PC-3 (cell line): ENCODE results near the gene RPL39L. TPM values are rescaled to one million over a fixed set of nuclear protein-coding genes. Genes with fewer than 3 reads are reported as not detected.

Experiments
- ATAC-seq: fragments of 200-7000 bp; cut with Tn5 transposase; 2 replicates; pipeline ENCODE4 v1.9.1; 2020; ENCODE audit warnings: mild to moderate bottlenecking, moderate library complexity
- BruUV-seq: library from RNA; stranded (reverse); fragments of 400-500 nt; replicated peaks from 2 replicates; lab custom pipeline; 2021; lab: Mats Ljungman, UMichigan
- CTCF ChIA-PET: fragments of 300-600 bp; sonication (Branson Sonifier 250); formaldehyde crosslinking; loops from one replicate; lab custom pipeline; 2022; ENCODE audit warnings: antibody characterized with exemption; lab: Charles Lee
- POLR2A ChIA-PET: fragments of 300-600 bp; sonication (Branson Sonifier 250); formaldehyde crosslinking; loops from one replicate; lab custom pipeline; 2022; ENCODE audit warnings: antibody characterized with exemption; ENCODE audit not compliant: unreplicated experiment; lab: Charles Lee
- DNase-seq: peaks from one replicate; pipeline ENCODE4 v3.0.0-alpha.2; 2015
- H2AFZ ChIP-seq: fragments of 300-600 bp; sonication (generic); 2 replicates; pipeline ENCODE4 v1.6.0; 2016; ENCODE audit warnings: antibody characterized with exemption, low read length
- H3F3A ChIP-seq: fragments of 300-600 bp; sonication (generic); one replicate; pipeline ENCODE4 v1.6.0; 2017; ENCODE audit warnings: antibody characterized with exemption, low read length, control low read depth, mild to moderate bottlenecking; ENCODE audit not compliant: unreplicated experiment
- H3K27ac ChIP-seq: fragments of 300-600 bp; sonication (generic); 2 replicates; pipeline ENCODE4 v1.5.1; 2016; ENCODE audit warnings: mild to moderate bottlenecking, low read length
- H3K27me3 ChIP-seq: fragments of 300-600 bp; sonication (generic); 2 replicates; pipeline ENCODE4 v1.6.1; 2016; ENCODE audit warnings: low read length, mixed read lengths
- H3K36me3 ChIP-seq: fragments of 300-600 bp; sonication (generic); 2 replicates; pipeline ENCODE4 v1.6.1; 2016; ENCODE audit warnings: low read depth, mixed run types, low read length, mixed read lengths
- H3K4me1 ChIP-seq: fragments of 300-600 bp; sonication (generic); 2 replicates; pipeline ENCODE4 v1.5.1; 2016; ENCODE audit warnings: low read length; ENCODE audit not compliant: insufficient read depth
- H3K4me2 ChIP-seq: fragments of 300-600 bp; sonication (generic); 2 replicates; pipeline ENCODE4 v1.6.0; 2016; ENCODE audit warnings: low read length
- H3K4me3 ChIP-seq: fragments of 300-600 bp; sonication (generic); 2 replicates; pipeline ENCODE4 v1.5.1; 2016; ENCODE audit warnings: mild to moderate bottlenecking, low read length, mixed read lengths
- H3K79me2 ChIP-seq: fragments of 300-600 bp; sonication (generic); 2 replicates; pipeline ENCODE4 v1.6.1; 2017; ENCODE audit warnings: low read length, mixed read lengths
- H3K9ac ChIP-seq: fragments of 300-600 bp; sonication (generic); 2 replicates; pipeline ENCODE4 v1.6.0; 2016; ENCODE audit warnings: mild to moderate bottlenecking, low read length
- H3K9me2 ChIP-seq: fragments of 300-600 bp; sonication (generic); replicated peaks from 2 replicates; pipeline ENCODE4 v1.6.1; 2016; ENCODE audit warnings: mixed run types, low read length, mixed read lengths
- H3K9me3 ChIP-seq: fragments of 300-600 bp; sonication (generic); 2 replicates; pipeline ENCODE4 v1.6.1; 2016; ENCODE audit warnings: low read length, mixed read lengths
- H4K20me1 ChIP-seq: fragments of 300-600 bp; sonication (generic); 2 replicates; pipeline ENCODE4 v1.6.1; 2016; ENCODE audit warnings: low read length, mixed read lengths
- CTCF ChIP-seq: fragments of 300-600 bp; sonication (generic); conservative IDR thresholded peaks from 2 replicates; pipeline ENCODE4 v1.5.1; 2017; ENCODE audit warnings: antibody characterized with exemption, low read depth, mild to moderate bottlenecking, low read length
- EZH2 ChIP-seq: fragments of 300-600 bp; sonication (generic); IDR thresholded peaks from one replicate; pipeline ENCODE4 v1.6.1; 2017; ENCODE audit warnings: antibody characterized with exemption, mild to moderate bottlenecking, low read length; ENCODE audit not compliant: unreplicated experiment
- EZH2phosphoT487 ChIP-seq: fragments of 300-600 bp; sonication (generic); IDR thresholded peaks from 2 replicates; pipeline ENCODE4 v1.6.1; 2018; ENCODE audit warnings: mild to moderate bottlenecking, antibody characterized with exemption, low read length, borderline replicate concordance
- intact Hi-C: fragments of 100-400 bp; cut with micrococcal nuclease; formaldehyde crosslinking; loops from 2 replicates; pipeline ENCODE4 v1.9.0; 2023
- total RNA-seq: library from RNA; depleted of rRNA; stranded (reverse); fragments of >200 nt; gene quantifications from 2 replicates; pipeline ENCODE4 v1.2.3, GENCODE V29; 2014

Gene RPL39L
- total RNA-seq, 1 experiment from 2014 or later, result 175 TPM

- BruUV-seq, result no TSS peak
- Histone ChIP-seq H3K4me1 (no peaks in the 10 kb centered on the region), H3F3A (no peaks in the 10 kb centered on the region), H3K4me3 (no peak overlapping the region), H3K9me2 (no peaks in the 10 kb centered on the region), H3K27ac (no peak overlapping the region), H4K20me1 (no peaks in the 10 kb centered on the region), H3K79me2 (no peaks in the 10 kb centered on the region), H3K4me2 (no peak overlapping the region), H3K36me3 (no peaks in the 10 kb centered on the region), H3K9ac (no peak overlapping the region), H3K27me3 (no peaks in the 10 kb centered on the region), H3K9me3 (no peaks in the 10 kb centered on the region), H2AFZ (no peak overlapping the region)
- POLR2A ChIA-PET, result no interaction called here
- intact Hi-C loops, result no loop called here
- ATAC-seq (no peak), DNase-seq (no peak)
- TF ChIP-seq EZH2phosphoT487 (no peak), EZH2 (no peak), CTCF (no peak)
- CTCF ChIA-PET, result no interaction called here
Measured at GRCh38 chr3:187120326-187120725, 19.0 kb downstream of the RPL39L start.

GRCh38 chr3:187114511-187114910, 24.8 kb downstream of the RPL39L start:
- no peak for TF ChIP-seq CTCF
- TF ChIP-seq EZH2phosphoT487, result no peak
- TF ChIP-seq EZH2, result no peak
- no peaks in the 10 kb centered on the region for H3F3A ChIP-seq
- no peak for ATAC-seq
- no peaks in the 10 kb centered on the region for H3K9me3 ChIP-seq
- no TSS peak for BruUV-seq
- no peak overlapping the region for H2AFZ ChIP-seq
- H3K4me1 ChIP-seq, result no peaks in the 10 kb centered on the region
- no peak overlapping the region for H3K27ac ChIP-seq
- intact Hi-C loops, result loop anchor here (10.0 kb wide), 1 partner anchor 200 kb away; no protein-coding TSS in a partner anchor
- H3K9ac ChIP-seq, result no peak overlapping the region
- H3K36me3 ChIP-seq, result no peaks in the 10 kb centered on the region
- no peaks in the 10 kb centered on the region for H4K20me1 ChIP-seq
- ChIA-PET POLR2A (interaction anchor here (0.7 kb wide), 1 partner anchor 113 kb away, joined by 4 read pairs; no protein-coding TSS in a partner anchor), CTCF (interaction anchor here (0.6 to 1.7 kb wide), 2 partner anchors 50 to 610 kb away, joined by 3 to 41 read pairs; no protein-coding TSS in a partner anchor)
- DNase-seq, result no peak
- no peaks in the 10 kb centered on the region for H3K27me3 ChIP-seq
- H3K4me3 ChIP-seq, result no peak overlapping the region
- H3K9me2 ChIP-seq, result no peaks in the 10 kb centered on the region
- no peaks in the 10 kb centered on the region for H3K79me2 ChIP-seq
- no peak overlapping the region for H3K4me2 ChIP-seq
